NCI-H1092 (cell line): ENCODE results near the gene ZSWIM1.
A peak's percentile ranks its signal among the peaks of the same experiment; 100 is the strongest.

Experiments
- DNase-seq: peaks from one replicate; lab custom pipeline; 2025; lab: John Stamatoyannopoulos, UW

The ZSWIM1 gene

GRCh38 chr20:45880988-45881788 lies at the start of gene ZSWIM1:
Gene ZSWIM1, plus strand, starts transcription at chr20:45881227. Its CDS starts 1,366 bp downstream, at chr20:45882593.
- DNase-seq = peak; percentile 99

- DNase-seq = no peak
Measured at GRCh38 chr20:45832619-45833018, 48.4 kb upstream of the ZSWIM1 start.

GRCh38 chr20:45833030-45833882 lies 47.8 kb upstream of the ZSWIM1 start, which contains the start of gene SNX21:
Gene SNX21, plus strand, starts transcription at chr20:45833799. Its CDS starts 121 bp downstream, at chr20:45833920.
- DNase-seq = no peak

GRCh38 chr20:45833883-45834796 lies 46.9 kb upstream of the ZSWIM1 start:
- no peak for DNase-seq

- DNase-seq = no peak
Measured at GRCh38 chr20:45834797-45835161, 46.2 kb upstream of the ZSWIM1 start.

- no peak for DNase-seq
Measured at GRCh38 chr20:45835329-45835765, 45.7 kb upstream of the ZSWIM1 start.

GRCh38 chr20:45835825-45836224 lies 45.2 kb upstream of the ZSWIM1 start:
- DNase-seq = no peak

- DNase-seq = no peak
Measured at GRCh38 chr20:45836841-45837240, 44.2 kb upstream of the ZSWIM1 start.

- DNase-seq = no peak
Measured at GRCh38 chr20:45840700-45841198, 40.3 kb upstream of the ZSWIM1 start.

GRCh38 chr20:45841407-45842129 lies 39.5 kb upstream of the ZSWIM1 start:
- no peak for DNase-seq

- no peak for DNase-seq
Measured at GRCh38 chr20:45842169-45842812, 38.7 kb upstream of the ZSWIM1 start.

- DNase-seq = no peak
Measured at GRCh38 chr20:45843506-45843905, 37.5 kb upstream of the ZSWIM1 start.

- no peak for DNase-seq
Measured at GRCh38 chr20:45845452-45845851, 35.6 kb upstream of the ZSWIM1 start.

- no peak for DNase-seq
Measured at GRCh38 chr20:45848421-45848820, 32.6 kb upstream of the ZSWIM1 start.

- no peak for DNase-seq
Measured at GRCh38 chr20:45848969-45849582, 32.0 kb upstream of the ZSWIM1 start.

- no peak for DNase-seq
Measured at GRCh38 chr20:45850238-45850637, 30.8 kb upstream of the ZSWIM1 start.

GRCh38 chr20:45850926-45851325 lies 30.1 kb upstream of the ZSWIM1 start:
- no peak for DNase-seq

GRCh38 chr20:45851501-45851900 lies 29.5 kb upstream of the ZSWIM1 start:
- DNase-seq = no peak

- DNase-seq = no peak
Measured at GRCh38 chr20:45852326-45852725, 28.7 kb upstream of the ZSWIM1 start.

- DNase-seq = no peak
Measured at GRCh38 chr20:45853484-45853883, 27.5 kb upstream of the ZSWIM1 start.
